HG03175 (cell line): ENCODE measurements around the gene MTA1.

Experiments used
- ATAC-seq: cut with Tn5 transposase; IDR thresholded peaks from one replicate; pipeline ENCODE4 v1.9.1; 2021; ENCODE audit warnings: mild to moderate bottlenecking, moderate library complexity; ENCODE audit not compliant: unreplicated experiment

The MTA1 gene

DNA sequence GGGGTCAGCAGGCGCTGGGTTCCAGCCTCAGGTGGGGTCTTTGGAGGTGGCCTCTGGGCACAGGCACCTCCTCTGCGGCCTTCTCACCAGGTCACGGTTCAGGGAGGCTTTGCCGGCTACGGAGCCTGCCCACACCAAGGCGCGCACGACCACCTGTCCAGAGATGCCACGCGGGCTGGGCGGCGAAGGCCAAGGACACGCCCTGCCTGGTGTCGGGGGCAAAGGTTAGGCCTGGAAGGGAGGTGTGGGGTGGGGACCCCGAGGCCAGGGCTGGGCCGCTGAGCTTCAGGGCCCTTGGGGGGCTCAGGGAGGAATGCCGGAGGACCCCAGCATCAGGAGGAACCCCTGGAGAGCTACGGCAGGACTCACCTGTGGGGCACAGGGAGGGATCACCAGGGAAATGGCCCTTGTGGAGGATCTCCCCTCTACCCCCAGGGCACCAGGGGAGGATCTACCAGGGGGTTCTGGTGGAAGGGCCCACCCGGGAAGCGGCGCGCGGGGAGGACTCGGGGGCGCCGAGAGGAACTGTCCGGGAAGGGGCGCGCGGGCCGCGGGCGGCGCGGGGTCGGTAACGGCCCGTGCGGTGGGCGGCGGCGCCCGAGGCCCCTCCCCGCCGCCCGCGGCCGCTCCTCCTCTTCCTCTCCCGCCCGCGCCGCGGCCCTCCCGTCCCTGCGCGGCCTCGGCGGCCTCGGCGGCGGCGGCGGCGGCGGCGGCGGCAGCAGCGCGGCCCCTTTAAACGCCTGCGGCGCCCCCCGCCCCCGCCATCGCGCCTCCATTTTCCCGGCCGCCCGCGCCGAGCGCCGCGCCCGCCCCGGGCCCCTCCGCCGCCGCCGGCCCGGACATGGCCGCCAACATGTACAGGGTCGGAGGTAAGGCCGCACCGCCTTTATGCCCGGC is at the start of gene MTA1:
MTA1 (plus strand) TSS at position 633 of the 897 bp plus-strand sequence; CDS start at position 842, 209 bp downstream.
- ATAC-seq, result peak; percentile 47

- ATAC-seq, result no peak
Measured at GRCh38 chr14:105374389-105374788, 45.2 kb upstream of the MTA1 start.

DNA sequence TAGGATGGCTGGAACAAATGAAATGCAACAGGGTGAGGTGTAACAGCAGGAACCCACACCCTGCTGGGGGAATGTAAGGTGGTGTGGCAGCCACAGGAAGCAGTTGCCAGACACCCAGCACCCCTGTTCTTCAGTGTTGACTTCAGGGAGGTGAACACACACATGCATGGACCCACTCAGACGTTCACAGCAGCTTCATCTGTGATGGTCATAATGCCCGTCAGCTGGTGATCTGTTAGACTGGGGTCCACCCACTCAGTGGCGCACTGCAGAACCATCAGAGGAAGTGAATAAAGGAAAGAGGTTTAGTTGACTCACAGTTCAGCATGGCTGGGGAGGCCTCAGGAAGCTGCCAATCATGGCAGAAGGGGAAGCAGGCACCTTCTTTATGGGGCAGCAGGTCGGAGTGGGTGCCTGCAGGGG is 44.0 kb upstream of the MTA1 start:
- ATAC-seq, result no peak

GRCh38 chr14:105376521-105377440 is 42.8 kb upstream of the MTA1 start:
- no peak for ATAC-seq

DNA sequence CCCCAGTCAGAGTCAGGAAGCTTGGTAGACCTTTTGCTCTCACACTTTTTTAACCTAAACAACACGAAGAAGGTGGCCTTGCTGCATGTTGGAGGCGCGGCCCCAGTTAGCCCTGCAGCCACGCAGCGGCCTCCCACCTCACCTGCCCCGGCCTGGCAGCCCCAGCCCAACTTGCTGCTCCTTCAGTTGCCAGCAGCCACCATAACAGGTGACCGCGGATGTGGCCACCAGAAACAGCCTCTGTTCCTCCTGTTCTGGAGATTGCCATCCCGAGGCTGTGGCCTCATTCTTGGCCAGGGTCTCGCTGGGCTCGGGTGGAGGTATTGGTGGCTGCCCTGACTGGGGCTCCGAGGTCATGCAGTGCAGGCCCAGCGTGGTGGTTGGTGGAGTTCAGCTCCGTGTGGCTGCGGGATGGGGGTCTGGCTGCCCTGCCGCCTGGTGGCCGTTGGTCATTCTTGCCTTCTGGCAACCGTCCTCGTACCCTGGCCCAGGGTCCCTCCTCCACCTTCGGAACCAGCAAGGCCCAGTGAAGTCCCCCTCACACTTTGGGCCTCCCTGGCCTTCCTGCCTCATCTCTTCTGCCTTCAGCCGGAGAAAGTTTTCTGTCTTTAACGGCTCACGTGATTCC is 42.0 kb upstream of the MTA1 start:
- no peak for ATAC-seq

DNA sequence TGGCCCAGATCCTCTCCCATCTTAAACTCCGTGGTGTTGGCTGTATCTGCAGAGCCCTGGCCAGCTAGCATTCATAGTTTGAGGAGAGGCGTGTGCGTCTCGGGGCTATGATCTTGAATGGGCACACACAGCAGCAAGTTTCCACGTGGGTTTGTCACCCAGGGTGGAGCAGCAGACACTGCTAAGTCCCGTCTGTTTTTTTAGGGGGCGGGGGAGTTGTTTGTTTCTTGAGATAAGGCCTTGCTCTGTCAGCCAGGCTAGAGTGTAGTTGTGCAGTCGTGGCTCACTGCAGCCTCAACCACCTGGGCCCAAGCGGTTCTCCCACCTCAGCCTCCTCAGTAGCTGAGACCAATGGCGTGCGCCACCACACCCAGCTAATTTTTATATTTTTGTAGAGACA is 41.4 kb upstream of the MTA1 start:
- no peak for ATAC-seq

GRCh38 chr14:105378873-105379685 is 40.5 kb upstream of the MTA1 start:
- no peak for ATAC-seq

DNA sequence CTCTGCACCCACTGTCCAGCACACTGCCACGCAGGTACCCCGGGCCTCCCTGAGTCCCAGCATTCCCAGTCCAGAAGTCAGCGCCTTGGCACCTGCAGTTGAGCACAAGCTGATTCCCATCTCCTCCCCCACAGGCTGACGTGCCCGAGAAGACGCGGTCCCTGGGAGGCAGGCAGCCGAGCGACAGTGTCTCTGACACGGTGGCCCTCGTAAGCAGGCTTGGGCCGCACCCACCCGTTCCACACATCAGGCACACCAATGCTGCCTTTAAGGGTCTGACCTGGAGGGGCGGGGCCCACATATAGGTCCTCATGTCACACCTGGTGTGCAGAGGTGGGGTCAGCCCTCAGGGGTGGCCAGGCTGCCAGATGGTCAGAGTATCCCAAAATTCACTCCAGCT is 39.7 kb upstream of the MTA1 start:
- ATAC-seq, result no peak

DNA sequence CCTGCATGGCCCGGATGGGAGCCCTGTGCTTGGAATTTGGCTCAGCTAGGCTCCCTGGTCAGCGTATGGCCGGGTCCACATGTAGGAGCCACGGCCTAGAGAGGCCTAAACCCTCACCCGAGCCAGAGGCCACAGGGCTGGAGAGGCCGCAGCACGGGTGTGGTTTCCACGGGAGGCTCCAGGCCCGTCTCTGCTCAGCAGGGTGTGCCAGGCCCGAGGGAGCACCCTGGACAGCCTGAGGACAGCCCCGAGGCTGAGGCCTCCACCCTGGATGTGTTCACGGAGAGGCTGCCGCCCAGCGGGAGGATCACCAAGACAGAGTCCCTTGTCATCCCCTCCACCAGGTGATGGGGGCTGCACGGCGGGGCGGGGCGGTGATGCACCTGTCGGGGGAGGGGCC is 38.9 kb upstream of the MTA1 start:
- no peak for ATAC-seq

GRCh38 chr14:105381446-105382342 is 37.9 kb upstream of the MTA1 start:
- no peak for ATAC-seq

- no peak for ATAC-seq
Measured at GRCh38 chr14:105382343-105383082, 37.1 kb upstream of the MTA1 start.

DNA sequence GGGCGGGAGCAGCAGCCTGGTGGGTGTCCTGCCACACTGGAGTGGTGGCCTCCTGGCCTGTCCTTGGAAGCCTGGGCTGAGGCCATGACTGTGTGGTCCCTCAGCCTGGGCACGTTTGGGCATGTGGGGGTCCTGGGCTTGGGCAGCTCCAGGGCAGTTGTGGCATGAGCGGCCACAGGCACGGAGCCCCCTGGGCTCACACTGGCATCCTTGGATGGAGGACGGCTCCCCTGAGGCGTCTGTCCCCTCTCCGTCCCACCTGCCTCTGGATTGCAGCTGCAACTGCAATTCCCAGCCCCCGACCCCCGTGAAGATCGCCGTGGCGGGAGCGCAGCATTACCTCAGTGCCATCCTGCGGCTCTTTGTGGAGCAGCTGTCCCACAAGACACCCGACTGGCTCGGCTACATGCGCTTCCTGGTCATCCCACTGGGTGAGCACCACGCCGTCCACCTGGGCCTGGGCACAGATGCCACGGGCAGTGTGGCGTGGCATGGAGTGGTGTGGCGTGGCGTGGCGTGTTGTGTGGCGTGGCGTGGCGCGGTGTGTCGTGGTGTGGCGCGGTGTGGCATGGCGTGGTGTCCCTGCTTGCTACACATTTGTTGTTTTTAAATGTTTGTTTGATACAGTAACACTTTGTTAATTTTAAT is 36.4 kb upstream of the MTA1 start:
- ATAC-seq, result no peak

GRCh38 chr14:105384041-105384557 is 35.5 kb upstream of the MTA1 start:
- ATAC-seq, result no peak

GRCh38 chr14:105384605-105385321 is 34.9 kb upstream of the MTA1 start:
- ATAC-seq, result no peak

DNA sequence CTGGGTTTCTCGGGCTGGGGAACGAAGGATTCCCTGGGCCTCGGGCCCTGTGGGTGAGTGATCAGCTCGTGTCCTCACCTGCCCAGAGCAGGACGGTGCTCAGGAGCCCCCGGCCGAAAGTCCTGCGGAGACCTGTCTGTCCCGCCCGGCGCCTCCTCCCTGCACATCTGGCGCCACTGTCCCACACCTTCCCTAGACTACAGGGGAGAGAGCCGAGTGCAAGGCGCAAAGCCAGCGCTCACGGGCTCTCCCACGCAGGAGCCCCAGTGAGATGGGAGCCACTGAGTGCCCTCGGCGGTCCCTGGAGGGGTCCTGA is 34.3 kb upstream of the MTA1 start:
- no peak for ATAC-seq

GRCh38 chr14:105385698-105386365 is 33.8 kb upstream of the MTA1 start:
- ATAC-seq, result no peak
